GM12872 (cell line): Measurements from ENCODE around the gene IL21R.

Experiments
- CTCF ChIP-seq: IDR thresholded peaks from 3 replicates; pipeline ENCODE4 v1.5.1; 2011; ENCODE audit warnings: low read depth, mild to moderate bottlenecking, low read length, moderate library complexity; ENCODE audit not compliant: insufficient read depth

Gene IL21R

GRCh38 chr16:27462846-27463682, 61.1 kb downstream of the IL21R start:
- no peak for TF ChIP-seq CTCF

- no peak for TF ChIP-seq CTCF
These were observed 62.0 kb downstream of the IL21R start for GRCh38 chr16:27463741-27464591.

- TF ChIP-seq CTCF: no peak
These were observed 62.9 kb downstream of the IL21R start for GRCh38 chr16:27464626-27465482.

- TF ChIP-seq CTCF: no peak
These were observed 63.5 kb downstream of the IL21R start for GRCh38 chr16:27465483-27465879.

- TF ChIP-seq CTCF: no peak
These were observed 67.1 kb downstream of the IL21R start for GRCh38 chr16:27468941-27469531.

- no peak for TF ChIP-seq CTCF
These were observed 68.8 kb downstream of the IL21R start for GRCh38 chr16:27470567-27471431.
